GM12891 (cell line): Measurements from ENCODE around the gene CNIH3.

ENCODE experiments used
- POLR2A ChIP-seq: IDR thresholded peaks from 2 replicates; pipeline ENCODE4 v1.6.1; 2011; ENCODE audit warnings: low read depth, low read length, control low read depth
- POLR2AphosphoS5 ChIP-seq: IDR thresholded peaks from 2 replicates; pipeline ENCODE4 v1.6.1; 2011; ENCODE audit warnings: low read depth, low read length, control low read depth
- POU2F2 ChIP-seq: IDR thresholded peaks from 2 replicates; pipeline ENCODE4 v1.6.1; 2011; ENCODE audit warnings: low read depth, mild to moderate bottlenecking, control low read depth, low read length, moderate library complexity
- SPI1 ChIP-seq: IDR thresholded peaks from 2 replicates; pipeline ENCODE4 v1.6.1; 2011; ENCODE audit warnings: low read depth, low read length, control low read depth
- TAF1 ChIP-seq: IDR thresholded peaks from 2 replicates; pipeline ENCODE4 v1.6.1; 2011; ENCODE audit warnings: low read depth, low read length, control low read depth

- no peak for TF ChIP-seq POLR2A
- no peak for TF ChIP-seq POLR2AphosphoS5
- no peak for TF ChIP-seq TAF1
- TF ChIP-seq SPI1: no peak
- TF ChIP-seq POU2F2: no peak
These were observed 36.1 kb upstream of the CNIH3 start for GRCh38 chr1:224580006-224580405.
